RWPE1 (cell line): ENCODE results near the gene PSMB3.

Experiments used
- CTCF ChIA-PET: fragments of 350-600 bp; sonication (Branson Sonifier 250); formaldehyde crosslinking; extraction: SDS; loops from one replicate; lab custom pipeline; 2021; lab: Yijun Ruan, JAX
- POLR2A ChIA-PET: fragments of 400-600 bp; formaldehyde crosslinking; extraction: SDS; loops from one replicate; lab custom pipeline; 2020; ENCODE audit warnings: antibody characterized with exemption; ENCODE audit not compliant: low non-redundant PET; lab: Yijun Ruan, JAX
- DNase-seq: peaks from one replicate; pipeline ENCODE4 v3.0.0; 2012; ENCODE audit warnings: low spot score
- H3K27ac ChIP-seq: fragments of 450-650 bp; 2 replicates; pipeline ENCODE4 v1.5.1; 2017
- CTCF ChIP-seq: fragments of 450-650 bp; conservative IDR thresholded peaks from 2 replicates; pipeline ENCODE4 v1.5.1; 2017; ENCODE audit warnings: low read depth, mild to moderate bottlenecking

Gene PSMB3

GRCh38 chr17:38716368-38717005 lies 36.1 kb upstream of the PSMB3 start:
- POLR2A ChIA-PET: interaction anchor here (0.9 kb wide), 1 partner anchor 10 kb away, joined by 3 read pairs; no protein-coding TSS in a partner anchor
- no peak for TF ChIP-seq CTCF
- peak overlapping the region; percentile 57 for H3K27ac ChIP-seq
- CTCF ChIA-PET: interaction anchor here (1.3 kb wide), 1 partner anchor 19 kb away, joined by 5 read pairs; no protein-coding TSS in a partner anchor
- DNase-seq: no peak

GRCh38 chr17:38717139-38717745 lies 35.3 kb upstream of the PSMB3 start:
- TF ChIP-seq CTCF: no peak
- ChIA-PET POLR2A (interaction anchor here (0.9 kb wide), 1 partner anchor 11 kb away, joined by 3 read pairs; no protein-coding TSS in a partner anchor), CTCF (interaction anchor here (1.3 kb wide), 1 partner anchor 18 kb away, joined by 5 read pairs; no protein-coding TSS in a partner anchor)
- DNase-seq: no peak
- H3K27ac ChIP-seq: peak overlapping the region; percentile 57

- ChIA-PET POLR2A (no interaction called here), CTCF (interaction anchor here (0.7 kb wide), 1 partner anchor 325 kb away, joined by 3 read pairs; no protein-coding TSS in a partner anchor)
- no peak for DNase-seq
- no peak for TF ChIP-seq CTCF
- peak overlapping the region; percentile 57 for H3K27ac ChIP-seq
Observed at GRCh38 chr17:38719289-38719942, 33.1 kb upstream of the PSMB3 start.

GRCh38 chr17:38719943-38720641 lies 32.4 kb upstream of the PSMB3 start:
- POLR2A ChIA-PET: no interaction called here
- CTCF ChIA-PET: no interaction called here
- no peak for TF ChIP-seq CTCF
- H3K27ac ChIP-seq: peak overlapping the region; percentile 57
- DNase-seq: no peak

GRCh38 chr17:38720941-38721340 lies 31.6 kb upstream of the PSMB3 start:
- CTCF ChIA-PET: no interaction called here
- H3K27ac ChIP-seq: no peak overlapping the region
- no peak for TF ChIP-seq CTCF
- no peak for DNase-seq
- POLR2A ChIA-PET: no interaction called here

- no peak overlapping the region; the same call in 1 of the 2 replicates for H3K27ac ChIP-seq
- no peak for DNase-seq
- POLR2A ChIA-PET: no interaction called here
- CTCF ChIA-PET: interaction anchor here (1.2 kb wide), 1 partner anchor 14 kb away, joined by 3 read pairs; no protein-coding TSS in a partner anchor
- TF ChIP-seq CTCF: no peak
Observed at GRCh38 chr17:38721802-38722201, 30.7 kb upstream of the PSMB3 start.
